MM.1S (cell line): ENCODE measurements around the gene HABP2.

Source experiments
- DNase-seq: peaks from one replicate; pipeline ENCODE4 v3.0.0-alpha.2; 2015
- H2AFZ ChIP-seq: fragments of 300-600 bp; sonication (generic); 2 replicates; pipeline ENCODE4 v1.6.0; 2016; ENCODE audit warnings: antibody characterized with exemption, low read length
- H3F3A ChIP-seq: fragments of 300-600 bp; sonication (generic); 2 replicates; pipeline ENCODE4 v1.6.1; 2016; ENCODE audit warnings: mild to moderate bottlenecking, antibody characterized with exemption, low read length, moderate library complexity, mixed read lengths; ENCODE audit not compliant: insufficient read depth
- H3K27ac ChIP-seq: fragments of 300-600 bp; sonication (generic); 2 replicates; pipeline ENCODE4 v1.5.1; 2016; ENCODE audit warnings: mild to moderate bottlenecking, low read length
- H3K27me3 ChIP-seq: fragments of 300-600 bp; sonication (generic); replicated peaks from 2 replicates; pipeline ENCODE4 v1.6.0; 2016; ENCODE audit warnings: low read length; ENCODE audit not compliant: insufficient read depth
- H3K36me3 ChIP-seq: fragments of 300-600 bp; sonication (generic); replicated peaks from 2 replicates; pipeline ENCODE4 v1.6.1; 2016; ENCODE audit warnings: mild to moderate bottlenecking, low read length, mixed read lengths; ENCODE audit not compliant: insufficient read depth
- H3K4me1 ChIP-seq: fragments of 300-600 bp; sonication (generic); 2 replicates; pipeline ENCODE4 v1.6.1; 2016; ENCODE audit warnings: low read length, mixed read lengths
- H3K4me2 ChIP-seq: fragments of 300-600 bp; sonication (generic); 2 replicates; pipeline ENCODE4 v1.6.0; 2016; ENCODE audit warnings: low read depth, low read length
- H3K4me3 ChIP-seq: fragments of 300-600 bp; sonication (generic); 2 replicates; pipeline ENCODE4 v1.5.1; 2016; ENCODE audit warnings: low read length, mixed read lengths
- H3K79me2 ChIP-seq: fragments of 300-600 bp; sonication (generic); 2 replicates; pipeline ENCODE4 v1.6.1; 2016; ENCODE audit warnings: mixed run types, low read length, mixed read lengths
- H3K9ac ChIP-seq: fragments of 300-600 bp; sonication (generic); 2 replicates; pipeline ENCODE4 v1.6.1; 2016; ENCODE audit warnings: low read length, mixed read lengths
- H3K9me2 ChIP-seq: fragments of 300-600 bp; sonication (generic); replicated peaks from 2 replicates; pipeline ENCODE4 v1.6.1; 2016; ENCODE audit warnings: mild to moderate bottlenecking, low read length, mixed read lengths; ENCODE audit not compliant: insufficient read depth
- H3K9me3 ChIP-seq: fragments of 300-600 bp; sonication (generic); replicated peaks from 2 replicates; pipeline ENCODE4 v1.6.1; 2016; ENCODE audit warnings: mild to moderate bottlenecking, low read length, mixed read lengths; ENCODE audit not compliant: insufficient read depth
- H4K20me1 ChIP-seq: fragments of 300-600 bp; sonication (generic); 2 replicates; pipeline ENCODE4 v1.6.1; 2016; ENCODE audit warnings: mild to moderate bottlenecking, low read length, moderate library complexity, mixed read lengths; ENCODE audit not compliant: insufficient read depth
- CTCF ChIP-seq: fragments of 300-600 bp; sonication (generic); IDR thresholded peaks from 2 replicates; pipeline ENCODE4 v1.5.1; 2016; ENCODE audit warnings: antibody characterized with exemption, low read length, mixed read lengths
- EZH2 ChIP-seq: fragments of 300-600 bp; sonication (generic); optimal IDR thresholded peaks from 2 replicates; pipeline ENCODE3; 2017; ENCODE audit warnings: low read depth, mild to moderate bottlenecking, antibody characterized with exemption, low read length, mixed read lengths
- EZH2phosphoT487 ChIP-seq: fragments of 300-600 bp; sonication (generic); IDR thresholded peaks from 2 replicates; pipeline ENCODE4 v1.6.1; 2018; ENCODE audit warnings: antibody characterized with exemption, low read length

The HABP2 gene

GRCh38 chr10:113555245-113555644, 2.4 kb downstream of the HABP2 start:
- Histone ChIP-seq H3K4me1 (no peaks in the 10 kb centered on the region), H3K79me2 (no peaks in the 10 kb centered on the region), H3K4me2 (no peak overlapping the region), H3K9me2 (no peaks in the 10 kb centered on the region), H3K9me3 (no peaks in the 10 kb centered on the region), H4K20me1 (no peaks in the 10 kb centered on the region), H3K9ac (no peak overlapping the region), H3F3A (no peaks in the 10 kb centered on the region), H3K27me3 (no peaks in the 10 kb centered on the region), H2AFZ (no peak overlapping the region), H3K27ac (no peak overlapping the region), H3K36me3 (no peaks in the 10 kb centered on the region), H3K4me3 (no peak overlapping the region)
- no peak for TF ChIP-seq EZH2phosphoT487
- TF ChIP-seq CTCF = no peak
- TF ChIP-seq EZH2 = no peak
- no peak for DNase-seq

GRCh38 chr10:113555751-113556150, 2.9 kb downstream of the HABP2 start:
- H3K4me2 ChIP-seq = no peak overlapping the region
- H3K36me3 ChIP-seq = no peaks in the 10 kb centered on the region
- no peak overlapping the region for H3K9ac ChIP-seq
- H3K4me1 ChIP-seq = no peaks in the 10 kb centered on the region
- no peaks in the 10 kb centered on the region for H3K9me3 ChIP-seq
- no peaks in the 10 kb centered on the region for H3K27me3 ChIP-seq
- no peaks in the 10 kb centered on the region for H3K9me2 ChIP-seq
- H3K79me2 ChIP-seq = no peaks in the 10 kb centered on the region
- no peak overlapping the region for H3K4me3 ChIP-seq
- H4K20me1 ChIP-seq = no peaks in the 10 kb centered on the region
- DNase-seq = no peak
- no peaks in the 10 kb centered on the region for H3F3A ChIP-seq
- no peak for TF ChIP-seq CTCF
- TF ChIP-seq EZH2 = no peak
- TF ChIP-seq EZH2phosphoT487 = no peak
- H3K27ac ChIP-seq = no peak overlapping the region
- H2AFZ ChIP-seq = no peak overlapping the region

- Histone ChIP-seq H2AFZ (no peak overlapping the region), H3K4me3 (no peak overlapping the region), H3K9me3 (no peaks in the 10 kb centered on the region), H3K4me2 (no peak overlapping the region), H3K36me3 (no peaks in the 10 kb centered on the region), H3K4me1 (no peaks in the 10 kb centered on the region), H3K9ac (no peak overlapping the region), H4K20me1 (no peaks in the 10 kb centered on the region), H3K9me2 (no peaks in the 10 kb centered on the region), H3F3A (no peaks in the 10 kb centered on the region), H3K79me2 (no peaks in the 10 kb centered on the region), H3K27ac (no peak overlapping the region), H3K27me3 (no peaks in the 10 kb centered on the region)
- no peak for DNase-seq
- TF ChIP-seq CTCF (no peak), EZH2 (no peak), EZH2phosphoT487 (no peak)
These were observed 4.6 kb downstream of the HABP2 start for GRCh38 chr10:113557424-113557862.
